Hepatocyte (in vitro differentiated cells): Measurements from ENCODE around the gene HOXC12. TPM values are rescaled to one million over a fixed set of nuclear protein-coding genes. Genes with fewer than 3 reads are reported as not detected.

Experiments
- DNase-seq: peaks from one replicate; pipeline ENCODE4 v3.0.0-alpha.2; 2016; ENCODE audit warnings: low spot score
- H2AFZ ChIP-seq: fragments of 200-600 bp; sonication (generic); 2 replicates; pipeline ENCODE4 v1.6.0; 2016; ENCODE audit warnings: antibody characterized with exemption, mild to moderate bottlenecking
- H3K27ac ChIP-seq: fragments of 200-600 bp; sonication (generic); 2 replicates; pipeline ENCODE4 v1.5.1; 2016; ENCODE audit warnings: mild to moderate bottlenecking
- H3K27me3 ChIP-seq: fragments of 200-600 bp; sonication (generic); 2 replicates; pipeline ENCODE4 v1.6.1; 2016
- H3K36me3 ChIP-seq: fragments of 200-600 bp; sonication (generic); replicated peaks from 2 replicates; pipeline ENCODE4 v1.5.1; 2016; ENCODE audit warnings: low read depth; ENCODE audit not compliant: insufficient read depth
- H3K4me1 ChIP-seq: fragments of 200-600 bp; sonication (generic); 2 replicates; pipeline ENCODE4 v1.5.1; 2016; ENCODE audit warnings: mild to moderate bottlenecking, moderate library complexity; ENCODE audit not compliant: insufficient read depth
- H3K4me2 ChIP-seq: fragments of 200-600 bp; sonication (generic); 2 replicates; pipeline ENCODE4 v1.6.0; 2016
- H3K4me3 ChIP-seq: fragments of 200-600 bp; sonication (generic); 2 replicates; pipeline ENCODE4 v1.5.1; 2016; ENCODE audit warnings: mild to moderate bottlenecking
- H3K79me2 ChIP-seq: fragments of 200-600 bp; sonication (generic); 2 replicates; pipeline ENCODE4 v1.6.0; 2017; ENCODE audit warnings: mild to moderate bottlenecking
- H3K9me2 ChIP-seq: fragments of 200-600 bp; sonication (generic); replicated peaks from 2 replicates; pipeline ENCODE4 v1.6.0; 2017; ENCODE audit warnings: mild to moderate bottlenecking; ENCODE audit not compliant: insufficient read depth
- H3K9me3 ChIP-seq: fragments of 200-600 bp; sonication (generic); 2 replicates; pipeline ENCODE4 v1.5.1; 2016; ENCODE audit warnings: low read depth, mild to moderate bottlenecking
- H4K20me1 ChIP-seq: fragments of 200-600 bp; sonication (generic); 2 replicates; pipeline ENCODE4 v1.6.0; 2016; ENCODE audit warnings: mild to moderate bottlenecking; ENCODE audit not compliant: insufficient read depth, poor library complexity, severe bottlenecking
- CTCF ChIP-seq: fragments of 200-600 bp; sonication (generic); IDR thresholded peaks from 2 replicates; pipeline ENCODE4 v1.5.1; 2016; ENCODE audit warnings: antibody characterized with exemption, mild to moderate bottlenecking; ENCODE audit not compliant: poor library complexity
- EZH2 ChIP-seq: fragments of 200-600 bp; sonication (generic); IDR thresholded peaks from 2 replicates; pipeline ENCODE4 v1.6.1; 2016; ENCODE audit warnings: antibody characterized with exemption, mild to moderate bottlenecking, borderline replicate concordance
- EZH2phosphoT487 ChIP-seq: fragments of 200-600 bp; sonication (generic); IDR thresholded peaks from one replicate; pipeline ENCODE4 v1.6.1; 2018; ENCODE audit warnings: antibody characterized with exemption, mild to moderate bottlenecking, low read depth, moderate library complexity; ENCODE audit not compliant: unreplicated experiment, severe bottlenecking
- WGBS: methylation state at CpG from one replicate; pipeline ENCODE4 v1.1.6; 2016; ENCODE audit warnings: low lambda C conversion rate; ENCODE audit errors: missing lambda C conversion rate; 5-methylcytosine and 5-hydroxymethylcytosine counted together
- microRNA counts: library from miRNA; unstranded; fragments of <30 nt; microRNA quantifications from one replicate; lab custom pipeline; 2017
- microRNA-seq: library from miRNA; unstranded; fragments of <30 nt; microRNA quantifications from one replicate; pipeline ENCODE4, GENCODE V29; 2017
- polyA plus RNA-seq: library from polyadenylated mRNA; unstranded; fragments of >200 nt; fragmentation: Nextera tagmentation; extraction: Ambion mirVana; gene quantifications from 2 replicates; pipeline ENCODE4 v1.2.1, GENCODE V29; 2016
- small RNA-seq: library from RNA; depleted of rRNA; stranded (forward); fragments of <200 nt; gene quantifications from one replicate; pipeline ENCODE3, GENCODE V24; 2014
- total RNA-seq: library from RNA; depleted of rRNA; stranded (reverse); fragments of >200 nt; gene quantifications from 2 replicates; pipeline ENCODE4 v1.2.3, GENCODE V29; 2014

Gene HOXC12
- total and polyA plus RNA-seq, 2 experiments from 2014 or later = not detected

- H3K27ac ChIP-seq = no peak overlapping the region
- WGBS = 50% methylated on average over 2 of the region's 2 CpGs
- TF ChIP-seq EZH2 = no peak
- TF ChIP-seq CTCF = no peak
- no peak for TF ChIP-seq EZH2phosphoT487
These were observed 53.5 kb downstream of the HOXC12 start for GRCh38 chr12:54008260-54008552.

More at GRCh38 chr12:54008260-54008552, 53.5 kb downstream of the HOXC12 start:
- H3K36me3 ChIP-seq = no peaks in the 10 kb centered on the region
- peaks cover 15% of the 10 kb centered on the region for H3K4me1 ChIP-seq
- H3K9me2 ChIP-seq = no peaks in the 10 kb centered on the region
- no peak overlapping the region for H2AFZ ChIP-seq
- peaks cover 88% of the 10 kb centered on the region for H3K27me3 ChIP-seq
- DNase-seq = no peak
- H3K79me2 ChIP-seq = peaks cover 4% of the 10 kb centered on the region
- no peaks in the 10 kb centered on the region for H4K20me1 ChIP-seq
- H3K4me3 ChIP-seq = no peak overlapping the region
- H3K9me3 ChIP-seq = no peaks in the 10 kb centered on the region
- H3K4me2 ChIP-seq = peak overlapping the region; percentile 95

MicroRNAs within 50 kb of the gene (microRNA counts, 767-probe panel; counts per million panel counts)
- 4,355 counts per million, percentile 14 among the panel's probes with 10 or more counts for microRNA hsa-miR-196a-5p (lab: Ali Mortazavi, UCI)

Small RNA genes lying within 50 kb of the gene (microRNA-seq; reads per million reads assigned to microRNA genes)
- gene MIR196A2 = 435 reads per million, percentile 71 among the genes with 10 or more reads in this experiment

Small RNA genes lying within 50 kb of the gene (small RNA-seq; reads per million reads assigned to genes)
- gene AC012531.3 (not detected), gene AC012531.4 (not detected), gene MIR196A2 (15.0 reads per million, percentile 95 among the genes with 10 or more reads in this experiment), gene RF01905 (not detected), gene RF01906 (not detected)

Other genes starting within 250 kb of the HOXC12 start
- 63.5 and 71.3 TPM in 2 replicates for gene CALCOCO1, start 227.5 kb upstream of the HOXC12 start, total RNA-seq
- gene CALCOCO1, start 227.5 kb upstream of the HOXC12 start, polyA plus RNA-seq = 74.4 and 83.1 TPM in 2 replicates
- gene CISTR, start 202.9 kb upstream of the HOXC12 start, total RNA-seq = not detected in 2 replicates
- not detected in 2 replicates for gene CISTR, start 202.9 kb upstream of the HOXC12 start, polyA plus RNA-seq
- 0.20 and 0.40 TPM in 2 replicates for gene HOXC13, start 16.1 kb upstream of the HOXC12 start, total RNA-seq
- 0.06 and 0.69 TPM in 2 replicates for gene HOXC13, start 16.1 kb upstream of the HOXC12 start, polyA plus RNA-seq
- gene HOXC11, start 18.2 kb downstream of the HOXC12 start, total RNA-seq = 0.63 and 1.5 TPM in 2 replicates
- gene HOXC11, start 18.2 kb downstream of the HOXC12 start, polyA plus RNA-seq = 1.3 and 1.4 TPM in 2 replicates
- gene HOTAIR, start 20.1 kb downstream of the HOXC12 start, total RNA-seq = 0.32 and 0.90 TPM in 2 replicates
- gene HOTAIR, start 20.1 kb downstream of the HOXC12 start, polyA plus RNA-seq = 0.82 TPM in 1 of 2 replicates, not detected in the other
- 0.23 and 0.60 TPM in 2 replicates for gene HOXC10, start 30.2 kb downstream of the HOXC12 start, total RNA-seq
- 1.6 and 1.7 TPM in 2 replicates for gene HOXC10, start 30.2 kb downstream of the HOXC12 start, polyA plus RNA-seq
- 0.10 and 0.60 TPM in 2 replicates for gene HOXC9, start 45.3 kb downstream of the HOXC12 start, total RNA-seq
- 2.7 and 4.1 TPM in 2 replicates for gene HOXC9, start 45.3 kb downstream of the HOXC12 start, polyA plus RNA-seq
- gene HOXC8, start 54.1 kb downstream of the HOXC12 start, total RNA-seq = 1.6 and 2.0 TPM in 2 replicates
- gene HOXC8, start 54.1 kb downstream of the HOXC12 start, polyA plus RNA-seq = 6.4 and 8.5 TPM in 2 replicates
- gene HOXC6, start 73.5 kb downstream of the HOXC12 start, total RNA-seq = 2.6 and 4.5 TPM in 2 replicates
- 11.1 and 12.1 TPM in 2 replicates for gene HOXC6, start 73.5 kb downstream of the HOXC12 start, polyA plus RNA-seq
- 0.20 and 0.40 TPM in 2 replicates for gene HOXC5, start 78.1 kb downstream of the HOXC12 start, total RNA-seq
- gene HOXC5, start 78.1 kb downstream of the HOXC12 start, polyA plus RNA-seq = 0.18 and 1.1 TPM in 2 replicates
- 1.5 and 2.1 TPM in 2 replicates for gene HOXC4, start 98.9 kb downstream of the HOXC12 start, total RNA-seq
- 4.4 and 4.8 TPM in 2 replicates for gene HOXC4, start 98.9 kb downstream of the HOXC12 start, polyA plus RNA-seq
- gene SMUG1, start 234.1 kb downstream of the HOXC12 start, total RNA-seq = 54.3 and 59.1 TPM in 2 replicates
- 70.3 and 77.9 TPM in 2 replicates for gene SMUG1, start 234.1 kb downstream of the HOXC12 start, polyA plus RNA-seq